ENCODE measurements around the gene BYSL. TPM values are rescaled to one million over a fixed set of nuclear protein-coding genes. Genes with fewer than 3 reads are reported as not detected.

BYSL gene
- total RNA-seq, 1 experiment from 2014 or later, result 50.8 TPM

DNA sequence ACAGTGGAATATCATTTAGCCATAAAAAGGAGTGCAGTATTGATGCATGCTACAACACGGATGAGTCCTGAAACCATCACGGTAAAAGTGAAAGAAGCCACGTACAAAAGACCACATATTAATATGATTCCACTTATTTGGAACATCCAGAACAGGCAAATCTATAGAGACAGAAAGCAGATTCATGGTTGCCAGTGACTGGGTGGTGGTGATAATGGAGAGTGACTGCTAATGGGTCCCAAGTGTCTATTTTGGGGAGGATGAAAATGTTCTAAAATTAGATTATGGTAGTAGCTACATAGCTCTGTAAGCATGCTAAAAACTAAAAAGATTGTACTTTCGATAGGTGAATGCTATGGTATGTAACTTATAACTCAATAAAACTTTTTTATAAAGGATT, 38.7 kb downstream of the BYSL start (continued):
- TF ChIP-seq, protein P1, sequence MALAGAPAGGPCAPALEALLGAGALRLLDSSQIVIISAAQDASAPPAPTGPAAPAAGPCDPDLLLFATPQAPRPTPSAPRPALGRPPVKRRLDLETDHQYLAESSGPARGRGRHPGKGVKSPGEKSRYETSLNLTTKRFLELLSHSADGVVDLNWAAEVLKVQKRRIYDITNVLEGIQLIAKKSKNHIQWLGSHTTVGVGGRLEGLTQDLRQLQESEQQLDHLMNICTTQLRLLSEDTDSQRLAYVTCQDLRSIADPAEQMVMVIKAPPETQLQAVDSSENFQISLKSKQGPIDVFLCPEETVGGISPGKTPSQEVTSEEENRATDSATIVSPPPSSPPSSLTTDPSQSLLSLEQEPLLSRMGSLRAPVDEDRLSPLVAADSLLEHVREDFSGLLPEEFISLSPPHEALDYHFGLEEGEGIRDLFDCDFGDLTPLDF (CRISPR knock-in tag; IDR thresholded peaks at IDR 0.05), result no peak
- TF ChIP-seq ZNF396 (CRISPR knock-in tag; IDR thresholded peaks at IDR 0.05; ENCODE audit: borderline replicate concordance) (no peak), TEAD4 (CRISPR knock-in tag; IDR thresholded peaks at IDR 0.05) (no peak), HMGA2 (CRISPR knock-in tag; IDR thresholded peaks at IDR 0.05) (no peak), NR3C1 (CRISPR knock-in tag; conservative IDR thresholded peaks at IDR 0.05; ENCODE audit: low read depth) (no peak)

DNA sequence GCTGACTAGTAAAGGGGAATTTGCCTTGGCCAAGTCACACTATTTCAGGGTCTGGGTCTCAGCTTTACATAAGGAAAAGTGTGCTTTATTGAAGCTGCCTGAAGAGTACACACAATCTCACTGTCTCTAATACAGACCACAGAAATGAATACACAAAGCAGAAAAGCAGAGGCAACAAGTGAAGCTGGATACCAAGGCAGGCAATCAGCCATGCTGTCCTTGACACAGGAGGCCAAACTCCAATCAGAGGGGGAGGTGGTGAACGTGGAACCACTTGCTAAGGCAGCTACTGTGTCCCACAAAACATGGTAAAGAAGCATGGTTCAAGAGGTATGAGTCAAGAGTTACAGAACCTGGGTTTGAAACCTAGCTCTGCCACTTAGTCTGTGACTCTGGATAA, 42.1 kb downstream of the BYSL start:
- Mint-ChIP-seq H3K9me3 (peaks cover 4% of the 10 kb centered on the region; the same call in 1 of the 2 replicates), H3K4me1 (peaks cover 51% of the 10 kb centered on the region), H3K27me3 (ENCODE audit: low read depth) (no peaks in the 10 kb centered on the region; the same call in 1 of the 2 replicates), H3K27ac (no peak overlapping the region), H3K36me3 (no peaks in the 10 kb centered on the region), H3K4me3 (no peak overlapping the region)
- ChIA-PET POLR2A (interaction anchor here (0.6 kb wide), 1 partner anchor 15 kb away, joined by 3 read pairs; no protein-coding TSS in a partner anchor), CTCF (interaction anchor here (1.0 to 4.1 kb wide), 5 partner anchors 23 to 177 kb away, joined by 3 to 38 read pairs (median 7); partner anchors contain the start of genes BYSL, CCND3, MED20 and TOMM6)
- ATAC-seq, result no peak
- no peak for DNase-seq (ENCODE audit: low spot score)
- no peak for TF ChIP-seq NFYB (CRISPR knock-in tag; conservative IDR thresholded peaks at IDR 0.05; ENCODE audit: low read depth)
- TF ChIP-seq RORB (CRISPR knock-in tag; IDR thresholded peaks at IDR 0.05), result no peak
- TF ChIP-seq, protein P2, sequence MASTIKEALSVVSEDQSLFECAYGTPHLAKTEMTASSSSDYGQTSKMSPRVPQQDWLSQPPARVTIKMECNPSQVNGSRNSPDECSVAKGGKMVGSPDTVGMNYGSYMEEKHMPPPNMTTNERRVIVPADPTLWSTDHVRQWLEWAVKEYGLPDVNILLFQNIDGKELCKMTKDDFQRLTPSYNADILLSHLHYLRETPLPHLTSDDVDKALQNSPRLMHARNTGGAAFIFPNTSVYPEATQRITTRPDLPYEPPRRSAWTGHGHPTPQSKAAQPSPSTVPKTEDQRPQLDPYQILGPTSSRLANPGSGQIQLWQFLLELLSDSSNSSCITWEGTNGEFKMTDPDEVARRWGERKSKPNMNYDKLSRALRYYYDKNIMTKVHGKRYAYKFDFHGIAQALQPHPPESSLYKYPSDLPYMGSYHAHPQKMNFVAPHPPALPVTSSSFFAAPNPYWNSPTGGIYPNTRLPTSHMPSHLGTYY (CRISPR knock-in tag; IDR thresholded peaks at IDR 0.05), result no peak
- no peak for TF ChIP-seq ESRRA (CRISPR knock-in tag; IDR thresholded peaks at IDR 0.05; ENCODE audit: borderline replicate concordance)

DNA sequence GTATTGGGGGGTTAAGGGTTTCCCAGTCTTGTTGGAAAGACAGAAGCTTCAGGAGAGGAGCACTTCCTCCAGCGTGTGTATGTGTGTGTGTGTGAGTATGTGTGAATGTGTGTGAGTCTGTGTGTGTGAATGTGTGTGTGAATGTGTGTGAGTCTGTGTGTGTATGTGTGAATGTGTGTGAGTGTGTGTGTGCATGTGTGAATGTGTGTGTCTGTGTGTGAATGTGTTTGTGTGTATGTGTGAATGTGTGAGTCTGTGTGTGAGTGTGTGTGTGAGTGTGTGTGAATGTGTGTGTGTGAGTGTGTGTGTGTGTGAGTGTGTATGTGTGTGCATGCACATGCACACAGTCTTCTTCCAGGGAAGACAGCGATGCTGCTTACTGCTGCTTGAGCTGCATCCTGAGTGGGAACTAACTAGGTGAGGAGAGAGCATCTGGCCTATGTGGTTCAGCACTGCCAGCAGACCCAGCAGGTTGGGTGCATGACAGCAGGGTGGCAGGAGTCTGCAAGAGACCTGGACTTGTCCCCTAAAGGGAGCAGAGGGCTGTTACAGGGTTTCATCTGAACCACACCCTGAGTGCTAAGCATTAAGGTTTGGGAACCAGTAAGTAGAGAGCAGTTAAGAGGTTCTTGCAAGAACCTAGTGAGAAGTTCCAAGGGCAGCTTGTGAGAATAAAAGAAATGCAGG, 43.0 kb downstream of the BYSL start:
- no peak overlapping the region; the same call in 1 of the 2 replicates for H3K4me3 Mint-ChIP-seq
- no peaks in the 10 kb centered on the region for H3K36me3 Mint-ChIP-seq
- peak overlapping the region; percentile 84 for H3K27ac Mint-ChIP-seq
- H3K4me1 Mint-ChIP-seq, result peaks cover 51% of the 10 kb centered on the region
- ChIA-PET POLR2A (interaction anchor here (2.0 to 2.1 kb wide), 2 partner anchors 23 to 25 kb away, joined by 7 to 9 read pairs; partner anchors contain the start of gene CCND3), CTCF (interaction anchor here (0.6 to 4.1 kb wide), 8 partner anchors 24 to 178 kb away, joined by 3 to 38 read pairs (median 10); partner anchors contain the start of genes BYSL, CCND3, MED20 and TOMM6)
- no peaks in the 10 kb centered on the region; the same call in 1 of the 2 replicates for H3K27me3 Mint-ChIP-seq (ENCODE audit: low read depth)
- TF ChIP-seq GTF2I (CRISPR knock-in tag; conservative IDR thresholded peaks at IDR 0.05) (no peak), ZNF263 (CRISPR knock-in tag; IDR thresholded peaks at IDR 0.05; ENCODE audit: low read depth) (no peak), JUN (CRISPR knock-in tag; IDR thresholded peaks at IDR 0.05) (no peak), ZNF138 (CRISPR knock-in tag; conservative IDR thresholded peaks at IDR 0.05) (no peak), NFE2L1 (CRISPR knock-in tag; IDR thresholded peaks at IDR 0.05) (peak; percentile 13; the same call in 1 of the 2 replicates)
- TF ChIP-seq, protein P3, sequence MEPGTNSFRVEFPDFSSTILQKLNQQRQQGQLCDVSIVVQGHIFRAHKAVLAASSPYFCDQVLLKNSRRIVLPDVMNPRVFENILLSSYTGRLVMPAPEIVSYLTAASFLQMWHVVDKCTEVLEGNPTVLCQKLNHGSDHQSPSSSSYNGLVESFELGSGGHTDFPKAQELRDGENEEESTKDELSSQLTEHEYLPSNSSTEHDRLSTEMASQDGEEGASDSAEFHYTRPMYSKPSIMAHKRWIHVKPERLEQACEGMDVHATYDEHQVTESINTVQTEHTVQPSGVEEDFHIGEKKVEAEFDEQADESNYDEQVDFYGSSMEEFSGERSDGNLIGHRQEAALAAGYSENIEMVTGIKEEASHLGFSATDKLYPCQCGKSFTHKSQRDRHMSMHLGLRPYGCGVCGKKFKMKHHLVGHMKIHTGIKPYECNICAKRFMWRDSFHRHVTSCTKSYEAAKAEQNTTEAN (CRISPR knock-in tag; IDR thresholded peaks at IDR 0.05), result peak; percentile 100
- TF ChIP-seq, protein P4, sequence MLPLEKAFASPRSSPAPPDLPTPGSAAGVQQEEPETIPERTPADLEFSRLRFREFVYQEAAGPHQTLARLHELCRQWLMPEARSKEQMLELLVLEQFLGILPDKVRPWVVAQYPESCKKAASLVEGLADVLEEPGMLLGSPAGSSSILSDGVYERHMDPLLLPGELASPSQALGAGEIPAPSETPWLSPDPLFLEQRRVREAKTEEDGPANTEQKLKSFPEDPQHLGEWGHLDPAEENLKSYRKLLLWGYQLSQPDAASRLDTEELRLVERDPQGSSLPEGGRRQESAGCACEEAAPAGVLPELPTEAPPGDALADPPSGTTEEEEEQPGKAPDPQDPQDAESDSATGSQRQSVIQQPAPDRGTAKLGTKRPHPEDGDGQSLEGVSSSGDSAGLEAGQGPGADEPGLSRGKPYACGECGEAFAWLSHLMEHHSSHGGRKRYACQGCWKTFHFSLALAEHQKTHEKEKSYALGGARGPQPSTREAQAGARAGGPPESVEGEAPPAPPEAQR (CRISPR knock-in tag; IDR thresholded peaks at IDR 0.05), result no peak
- TF ChIP-seq, protein P5, sequence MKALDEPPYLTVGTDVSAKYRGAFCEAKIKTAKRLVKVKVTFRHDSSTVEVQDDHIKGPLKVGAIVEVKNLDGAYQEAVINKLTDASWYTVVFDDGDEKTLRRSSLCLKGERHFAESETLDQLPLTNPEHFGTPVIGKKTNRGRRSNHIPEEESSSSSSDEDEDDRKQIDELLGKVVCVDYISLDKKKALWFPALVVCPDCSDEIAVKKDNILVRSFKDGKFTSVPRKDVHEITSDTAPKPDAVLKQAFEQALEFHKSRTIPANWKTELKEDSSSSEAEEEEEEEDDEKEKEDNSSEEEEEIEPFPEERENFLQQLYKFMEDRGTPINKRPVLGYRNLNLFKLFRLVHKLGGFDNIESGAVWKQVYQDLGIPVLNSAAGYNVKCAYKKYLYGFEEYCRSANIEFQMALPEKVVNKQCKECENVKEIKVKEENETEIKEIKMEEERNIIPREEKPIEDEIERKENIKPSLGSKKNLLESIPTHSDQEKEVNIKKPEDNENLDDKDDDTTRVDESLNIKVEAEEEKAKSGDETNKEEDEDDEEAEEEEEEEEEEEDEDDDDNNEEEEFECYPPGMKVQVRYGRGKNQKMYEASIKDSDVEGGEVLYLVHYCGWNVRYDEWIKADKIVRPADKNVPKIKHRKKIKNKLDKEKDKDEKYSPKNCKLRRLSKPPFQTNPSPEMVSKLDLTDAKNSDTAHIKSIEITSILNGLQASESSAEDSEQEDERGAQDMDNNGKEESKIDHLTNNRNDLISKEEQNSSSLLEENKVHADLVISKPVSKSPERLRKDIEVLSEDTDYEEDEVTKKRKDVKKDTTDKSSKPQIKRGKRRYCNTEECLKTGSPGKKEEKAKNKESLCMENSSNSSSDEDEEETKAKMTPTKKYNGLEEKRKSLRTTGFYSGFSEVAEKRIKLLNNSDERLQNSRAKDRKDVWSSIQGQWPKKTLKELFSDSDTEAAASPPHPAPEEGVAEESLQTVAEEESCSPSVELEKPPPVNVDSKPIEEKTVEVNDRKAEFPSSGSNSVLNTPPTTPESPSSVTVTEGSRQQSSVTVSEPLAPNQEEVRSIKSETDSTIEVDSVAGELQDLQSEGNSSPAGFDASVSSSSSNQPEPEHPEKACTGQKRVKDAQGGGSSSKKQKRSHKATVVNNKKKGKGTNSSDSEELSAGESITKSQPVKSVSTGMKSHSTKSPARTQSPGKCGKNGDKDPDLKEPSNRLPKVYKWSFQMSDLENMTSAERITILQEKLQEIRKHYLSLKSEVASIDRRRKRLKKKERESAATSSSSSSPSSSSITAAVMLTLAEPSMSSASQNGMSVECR (CRISPR knock-in tag; IDR thresholded peaks at IDR 0.05; ENCODE audit: borderline replicate concordance), result no peak
- ATAC-seq (no peak), DNase-seq (ENCODE audit: low spot score) (no peak)
- peaks cover 4% of the 10 kb centered on the region; the same call in 1 of the 2 replicates for H3K9me3 Mint-ChIP-seq
